HepG2 (cell line): ENCODE data around the gene ACOXL.

ENCODE experiments used
- GATA4 ChIP-seq: sonication (generic); IDR thresholded peaks from 2 replicates; pipeline ENCODE4 v1.6.1; 2016; ENCODE audit warnings: antibody characterized with exemption, low read depth, borderline replicate concordance
- HOXA7 ChIP-seq: sonication (generic); formaldehyde crosslinking; IDR thresholded peaks from 2 replicates; pipeline ENCODE4 v1.8.1; 2022; ENCODE audit warnings: mild to moderate bottlenecking, missing genetic modification reagents, moderate library complexity

- TF ChIP-seq GATA4 (no peak), HOXA7 (CRISPR knock-in tag) (no peak)
These were observed 208.9 kb downstream of the ACOXL start for GRCh38 chr2:110941226-110941625.
